NB4 (cell line): Measurements from ENCODE around the gene MAIP1.

Experiments used
- DNase-seq: peaks from one replicate; pipeline ENCODE4 v3.0.0; 2010; ENCODE audit warnings: low read depth
- H3K4me3 ChIP-seq: one replicate; pipeline ENCODE4 v1.5.1; 2011; ENCODE audit warnings: mild to moderate bottlenecking, low read depth, low read length, moderate library complexity
- CTCF ChIP-seq: IDR thresholded peaks from one replicate; pipeline ENCODE4 v1.5.1; 2012; ENCODE audit warnings: low read depth, low read length
- MAX ChIP-seq: IDR thresholded peaks from 2 replicates; pipeline ENCODE4 v1.6.1; 2011; ENCODE audit warnings: low read depth, low read length
- MYC ChIP-seq: IDR thresholded peaks from 2 replicates; pipeline ENCODE4 v1.6.1; 2011; ENCODE audit warnings: low read depth, low read length
- POLR2A ChIP-seq: IDR thresholded peaks from 2 replicates; pipeline ENCODE4 v1.6.1; 2011; ENCODE audit warnings: mild to moderate bottlenecking; ENCODE audit not compliant: insufficient read length; ENCODE audit errors: extremely low read depth

MAIP1 gene

GRCh38 chr2:199987586-199987985, 32.2 kb downstream of the MAIP1 start:
- no peak for DNase-seq
- TF ChIP-seq MAX (no peak), CTCF (no peak), MYC (no peak), POLR2A (no peak)
- H3K4me3 ChIP-seq: no peak overlapping the region

GRCh38 chr2:199988151-199988550, 32.8 kb downstream of the MAIP1 start:
- no peak for DNase-seq
- H3K4me3 ChIP-seq: no peak overlapping the region
- TF ChIP-seq CTCF (no peak), MAX (no peak), POLR2A (no peak), MYC (no peak)

- H3K4me3 ChIP-seq: no peak overlapping the region
- DNase-seq: no peak
- TF ChIP-seq MYC (no peak), CTCF (no peak), MAX (no peak), POLR2A (no peak)
These were observed 34.4 kb downstream of the MAIP1 start for GRCh38 chr2:199989822-199990221.

GRCh38 chr2:199991691-199992090, 36.3 kb downstream of the MAIP1 start:
- TF ChIP-seq MYC: no peak
- TF ChIP-seq MAX: no peak
- no peak for TF ChIP-seq CTCF
- no peak for TF ChIP-seq POLR2A
- H3K4me3 ChIP-seq: no peak overlapping the region
- DNase-seq: no peak

- no peak overlapping the region for H3K4me3 ChIP-seq
- no peak for DNase-seq
- TF ChIP-seq MAX: no peak
- no peak for TF ChIP-seq CTCF
- no peak for TF ChIP-seq POLR2A
- TF ChIP-seq MYC: no peak
These were observed 36.9 kb downstream of the MAIP1 start for GRCh38 chr2:199992296-199992695.

- no peak overlapping the region for H3K4me3 ChIP-seq
- DNase-seq: no peak
- TF ChIP-seq MAX (no peak), POLR2A (no peak), CTCF (no peak), MYC (no peak)
These were observed 39.0 kb downstream of the MAIP1 start for GRCh38 chr2:199994371-199994770.
